Muscle of leg (tissue), 11 donors: ENCODE measurements around the gene RNU5B-1. TPM values are rescaled to one million over a fixed set of nuclear protein-coding genes. Genes with fewer than 3 reads are reported as not detected.

Experiments used
- DNase-seq: peaks from one replicate; pipeline ENCODE4 v3.0.0; 2013
- H3K27ac ChIP-seq: one replicate; pipeline ENCODE4 v1.5.1; 2013; ENCODE audit warnings: mild to moderate bottlenecking, low read length, control low read depth
- H3K27me3 ChIP-seq: one replicate; pipeline ENCODE4 v1.6.1; 2013; ENCODE audit warnings: low read length; ENCODE audit not compliant: control insufficient read depth, insufficient read depth
- H3K36me3 ChIP-seq: one replicate; pipeline ENCODE4 v1.6.1; 2013; ENCODE audit warnings: low read length; ENCODE audit not compliant: control insufficient read depth, insufficient read depth
- H3K4me1 ChIP-seq: one replicate; pipeline ENCODE4 v1.6.1; 2013; ENCODE audit warnings: low read length; ENCODE audit not compliant: control insufficient read depth, insufficient read depth
- H3K4me3 ChIP-seq: one replicate; pipeline ENCODE4 v1.5.1; 2013; ENCODE audit warnings: low read length, control low read depth
- H3K9me3 ChIP-seq: replicated peaks from 2 replicates; pipeline ENCODE4 v1.6.1; 2013; ENCODE audit warnings: low read depth, low read length; ENCODE audit not compliant: control insufficient read depth
- WGBS: methylation state at CpG from one replicate; pipeline ENCODE4 v1.1.5; 2013; ENCODE audit warnings: missing lambda C conversion rate; ENCODE audit not compliant: insufficient coverage; 5-methylcytosine and 5-hydroxymethylcytosine counted together
- polyA plus RNA-seq, 8 donors: library from polyadenylated mRNA; unstranded; fragments of 120-200 nt; gene quantifications; one replicate each; pipeline versions ENCODE4 v1.2.1 to v1.2.3, GENCODE V29; 2013; ENCODE audit warnings: inconsistent platforms in 1 of 8, low replicate concordance in 1 of 8; ENCODE audit not compliant: insufficient read length in 8 of 8, insufficient read depth in 1 of 8
- total RNA-seq: library from RNA; stranded (reverse); fragments of 120-200 nt; gene quantifications from one replicate; pipeline ENCODE4 v1.2.4, GENCODE V29; 2013

Gene RNU5B-1
- total and polyA plus RNA-seq, 9 donors: 283 TPM; not detected in 8

DNA sequence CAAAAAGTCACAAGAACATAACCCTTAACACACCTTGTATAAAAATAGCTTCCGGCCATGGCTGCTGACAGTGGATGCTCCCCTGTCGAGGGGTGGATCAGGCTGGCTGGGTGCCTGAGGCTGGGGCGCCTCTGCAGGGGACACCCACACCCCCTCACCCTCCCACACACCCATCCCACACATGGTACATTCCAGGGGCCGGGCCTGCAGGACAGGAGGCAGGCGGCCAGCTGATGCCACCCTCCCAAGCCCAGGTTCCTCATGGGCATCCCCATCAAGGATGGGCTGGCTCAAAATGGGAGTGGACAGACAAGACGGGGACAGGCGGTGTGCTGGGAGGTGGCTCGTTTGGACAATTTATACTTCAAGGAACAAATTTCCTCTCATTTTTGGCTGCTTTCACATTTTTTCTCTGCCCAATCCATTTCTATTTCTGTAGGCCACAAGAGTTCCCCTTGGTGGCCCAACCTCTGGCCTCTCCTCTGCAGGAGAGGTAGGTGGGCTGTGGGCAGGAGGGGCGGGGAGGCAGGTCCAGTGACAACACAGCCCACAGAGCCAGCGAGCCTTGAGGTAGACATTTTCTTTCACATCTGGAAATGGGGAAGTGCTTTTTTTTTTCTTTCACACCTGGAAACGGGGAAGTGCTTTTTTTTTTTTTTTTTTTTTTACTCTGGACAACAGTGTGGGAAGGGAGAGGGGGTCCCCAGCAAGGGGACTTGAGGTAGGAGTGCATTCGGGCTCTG lies 23.3 kb downstream of the RNU5B-1 start:
- DNase-seq: no peak
- H3K36me3 ChIP-seq: peaks cover 13% of the 10 kb centered on the region
- peaks cover 17% of the 10 kb centered on the region for H3K4me1 ChIP-seq
- H3K27me3 ChIP-seq: no peaks in the 10 kb centered on the region
- WGBS: 69% methylated on average over 3 of the region's 12 CpGs
- no peak overlapping the region for H3K4me3 ChIP-seq
- H3K27ac ChIP-seq: no peak overlapping the region
- no peaks in the 10 kb centered on the region for H3K9me3 ChIP-seq

DNA sequence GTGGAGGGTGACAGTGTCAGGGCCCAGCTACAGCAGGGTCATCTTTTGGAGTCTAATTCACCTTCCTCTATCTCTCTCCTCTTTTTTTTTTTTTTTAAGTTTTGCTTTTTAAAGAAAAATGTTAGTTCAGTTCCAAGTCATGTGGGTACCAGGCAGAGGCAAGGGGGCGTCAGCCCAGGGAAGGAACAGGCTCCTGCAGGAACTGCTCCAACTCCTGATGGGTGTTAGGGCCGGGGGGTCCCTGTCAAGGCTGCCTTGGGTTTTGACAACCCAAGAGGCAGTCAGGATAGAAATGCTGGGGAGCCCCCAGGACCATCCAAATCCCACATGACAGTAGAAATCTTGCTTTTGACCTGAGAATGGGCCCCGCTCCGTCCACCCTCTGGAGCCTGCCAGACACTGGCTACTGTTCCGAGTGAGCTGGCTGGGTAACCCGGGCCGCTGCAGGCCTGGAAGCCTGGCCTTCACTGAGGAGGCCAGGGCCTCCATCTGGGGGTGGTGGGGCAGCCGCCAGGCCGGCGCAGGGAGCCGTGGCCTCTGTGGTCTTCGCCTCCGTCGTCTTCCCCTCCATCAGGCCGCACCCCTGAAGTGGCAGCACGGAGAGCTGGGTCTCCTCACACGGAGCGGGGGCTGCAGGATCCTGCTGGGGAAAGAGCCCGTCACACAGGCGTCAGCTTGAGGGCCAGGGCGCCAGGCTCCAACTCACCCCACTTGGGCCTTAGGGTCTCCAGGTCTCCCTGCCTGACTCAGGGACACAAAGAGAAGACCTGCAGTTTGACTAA lies 24.2 kb downstream of the RNU5B-1 start:
- WGBS: 77% methylated on average over 16 of the region's 21 CpGs
- no peak for DNase-seq

DNA sequence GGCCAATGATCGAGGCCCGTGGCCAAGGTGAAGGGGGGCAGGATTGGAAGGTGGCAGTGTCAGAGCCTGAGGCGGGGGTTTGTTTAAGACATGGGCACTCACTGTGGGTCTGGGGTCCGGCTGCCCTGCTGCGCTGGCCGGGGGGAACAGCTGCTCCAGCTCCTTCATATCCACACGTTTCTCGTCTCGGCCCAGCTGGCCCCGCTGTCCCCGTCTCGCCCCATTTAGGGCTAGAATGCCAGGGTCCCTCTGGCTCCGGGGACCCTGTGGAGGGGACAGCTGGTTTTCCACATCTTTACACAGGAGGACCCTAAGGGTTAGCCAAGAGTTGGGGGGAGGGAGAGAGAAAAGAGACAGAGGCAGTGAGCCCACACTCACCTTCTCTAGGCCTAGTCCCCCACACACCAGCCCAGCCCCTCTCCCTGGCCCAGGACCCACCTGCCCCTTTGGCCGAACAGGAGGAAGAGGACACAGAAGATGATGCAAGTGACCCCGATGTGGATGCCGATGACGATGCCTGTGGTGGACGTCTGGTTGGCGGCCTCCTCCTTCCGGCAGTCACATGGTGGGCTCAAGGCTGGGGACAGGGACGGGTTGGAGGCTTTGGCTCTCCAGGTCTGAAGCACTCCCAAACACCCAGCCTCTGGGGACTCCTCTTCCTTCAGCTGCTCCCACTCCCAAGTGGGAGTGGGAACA lies 25.0 kb downstream of the RNU5B-1 start:
- 93% methylated on average over 13 of the region's 21 CpGs for WGBS
- DNase-seq: no peak
- peaks cover 13% of the 10 kb centered on the region for H3K36me3 ChIP-seq
- H3K27me3 ChIP-seq: no peaks in the 10 kb centered on the region
- H3K4me1 ChIP-seq: peaks cover 12% of the 10 kb centered on the region
- no peak overlapping the region for H3K4me3 ChIP-seq
- no peaks in the 10 kb centered on the region for H3K9me3 ChIP-seq
- H3K27ac ChIP-seq: no peak overlapping the region

More for the DNA sequence above, 24.2 kb downstream of the RNU5B-1 start:
- Histone ChIP-seq H3K27me3 (no peaks in the 10 kb centered on the region), H3K4me1 (peaks cover 12% of the 10 kb centered on the region), H3K36me3 (peaks cover 13% of the 10 kb centered on the region), H3K9me3 (no peaks in the 10 kb centered on the region), H3K4me3 (no peak overlapping the region), H3K27ac (no peak overlapping the region)

DNA sequence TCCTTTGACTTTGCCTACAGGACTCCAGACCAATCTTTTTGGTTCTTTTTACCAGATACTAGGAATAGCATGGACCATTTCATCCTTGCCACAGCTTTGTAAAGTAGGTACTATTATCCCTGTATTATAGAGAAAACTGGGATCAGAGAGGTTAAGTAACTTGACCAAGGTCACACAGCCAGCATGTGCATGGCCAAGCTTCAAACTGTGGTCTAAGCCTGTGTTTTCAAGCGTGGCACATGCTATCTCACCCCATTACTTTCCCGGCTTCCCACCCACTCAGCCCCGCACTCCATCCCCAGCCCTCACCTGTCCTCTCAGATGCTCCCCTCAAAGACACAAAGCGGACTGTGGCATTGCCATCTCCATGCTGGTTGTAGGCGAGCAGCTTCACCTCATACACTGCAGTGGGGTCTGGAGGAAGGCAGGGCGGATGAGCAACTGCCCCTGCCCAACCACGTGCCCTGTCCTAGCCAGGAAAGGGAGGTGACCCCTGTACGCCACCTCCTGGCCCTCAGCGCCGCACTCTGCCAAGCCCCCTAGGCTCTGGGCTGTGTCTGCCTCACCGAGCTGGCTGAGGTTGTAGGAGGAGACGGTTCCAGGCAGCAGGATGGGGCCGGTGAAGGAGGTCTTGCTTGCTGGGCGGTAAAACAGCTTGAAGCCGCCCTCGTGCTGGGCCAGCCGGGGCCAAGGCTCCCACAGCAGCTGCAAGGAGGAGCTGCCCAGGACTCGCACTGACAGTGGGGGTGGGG lies 25.7 kb downstream of the RNU5B-1 start:
- DNase-seq: no peak
- WGBS: 78% methylated on average over 17 of the region's 18 CpGs
- H3K27ac ChIP-seq: no peak overlapping the region
- H3K9me3 ChIP-seq: no peaks in the 10 kb centered on the region
- H3K4me3 ChIP-seq: no peak overlapping the region
- H3K27me3 ChIP-seq: no peaks in the 10 kb centered on the region
- H3K36me3 ChIP-seq: peaks cover 13% of the 10 kb centered on the region
- peaks cover 12% of the 10 kb centered on the region for H3K4me1 ChIP-seq

DNA sequence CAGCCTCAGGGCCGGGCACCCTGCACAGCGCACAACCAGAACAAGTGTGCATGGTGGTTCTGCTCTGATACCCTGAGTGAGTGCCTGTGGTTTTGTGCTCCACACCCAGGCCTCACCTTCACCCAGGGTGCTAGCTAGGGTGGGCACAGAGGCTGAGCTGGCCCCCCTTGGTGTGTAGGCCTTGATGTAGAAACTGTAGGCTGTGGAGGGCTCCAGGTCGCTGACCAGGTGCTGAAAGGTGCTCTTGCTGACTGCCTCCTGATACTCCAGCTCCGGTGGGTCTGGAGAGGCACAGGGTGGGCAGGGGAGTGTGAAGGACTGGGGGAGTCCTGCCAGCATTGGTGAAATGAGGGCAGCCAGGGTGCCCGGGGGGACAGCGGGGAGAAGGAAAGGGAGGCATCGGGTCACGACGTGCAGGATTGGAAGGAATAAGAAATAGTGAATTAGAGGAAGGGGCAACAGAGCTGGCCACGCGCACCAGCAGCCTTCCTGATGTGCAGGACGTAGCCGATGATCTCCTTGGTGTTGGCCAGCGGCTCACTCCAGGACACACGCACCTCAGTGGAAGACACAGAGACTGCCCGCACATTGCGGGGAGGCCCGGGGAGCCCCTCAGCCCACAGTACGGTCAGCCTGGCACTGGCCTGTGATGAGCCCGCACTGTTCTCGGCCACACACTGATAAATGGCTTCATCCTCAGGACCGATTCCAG lies 26.6 kb downstream of the RNU5B-1 start:
- H3K9me3 ChIP-seq: no peaks in the 10 kb centered on the region
- peaks cover 13% of the 10 kb centered on the region for H3K36me3 ChIP-seq
- no peak overlapping the region for H3K4me3 ChIP-seq
- 90% methylated on average over 20 of the region's 22 CpGs for WGBS
- H3K27ac ChIP-seq: no peak overlapping the region
- no peaks in the 10 kb centered on the region for H3K27me3 ChIP-seq
- DNase-seq: no peak
- peaks cover 8% of the 10 kb centered on the region for H3K4me1 ChIP-seq

DNA sequence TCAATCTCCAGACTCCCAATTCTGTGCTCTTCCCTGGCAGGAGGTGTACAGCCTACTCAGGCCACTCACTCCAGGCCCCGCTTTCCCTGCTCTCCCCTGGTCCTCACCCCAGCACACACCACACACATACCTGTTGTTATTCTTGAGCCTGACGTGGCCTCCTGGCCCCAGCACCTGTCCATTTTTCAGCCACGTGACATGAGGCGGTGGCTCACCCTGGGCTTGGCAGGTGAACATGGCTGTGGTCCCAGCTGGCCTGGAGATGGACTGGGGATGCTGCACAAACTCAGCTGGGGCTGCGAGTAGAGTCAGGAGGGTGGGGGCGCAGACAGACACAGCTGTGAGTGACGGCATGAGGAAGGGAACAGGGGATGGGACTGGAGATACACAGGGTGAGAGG lies 27.3 kb downstream of the RNU5B-1 start:
- no peak overlapping the region for H3K27ac ChIP-seq
- 62% methylated on average over 6 of the region's 7 CpGs for WGBS

DNA sequence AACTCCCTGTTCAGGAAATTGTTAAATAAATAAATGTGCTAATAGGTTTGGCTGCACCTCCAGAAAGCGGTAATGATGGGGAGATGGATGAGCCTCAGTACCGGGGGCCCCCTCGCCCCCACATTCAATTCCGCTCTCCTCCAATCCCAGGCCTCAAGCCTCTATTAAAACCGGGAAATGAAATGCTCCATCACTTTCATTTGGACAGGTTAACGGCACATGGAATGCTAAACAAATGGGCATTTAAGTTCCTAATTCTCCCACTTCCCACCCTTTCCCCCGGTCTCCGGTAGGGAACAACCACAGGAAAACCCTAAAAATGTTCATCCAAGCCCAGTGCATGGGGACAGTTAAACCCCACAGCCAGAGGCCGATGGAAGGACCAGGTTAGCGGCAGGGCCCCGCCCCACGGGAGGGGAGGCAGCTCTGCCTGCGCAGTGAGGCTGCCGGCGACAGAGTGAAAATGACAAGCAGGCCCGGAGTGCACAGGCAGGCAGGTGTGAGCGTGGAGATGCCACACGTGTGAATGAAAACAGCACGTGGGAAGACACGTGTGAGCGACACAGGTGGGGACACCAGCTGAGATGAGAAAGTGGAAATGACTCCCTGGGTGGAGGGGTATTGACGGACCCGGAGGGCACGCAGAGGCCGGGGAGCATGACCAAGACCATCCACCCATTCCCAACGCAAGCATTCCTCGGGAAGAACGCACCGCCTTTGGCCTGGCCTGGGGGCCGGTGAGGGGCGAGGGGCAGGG lies 28.1 kb downstream of the RNU5B-1 start:
- no peak overlapping the region for H3K27ac ChIP-seq
- peaks cover 7% of the 10 kb centered on the region for H3K4me1 ChIP-seq
- H3K36me3 ChIP-seq: peaks cover 13% of the 10 kb centered on the region
- WGBS: 62% methylated on average over 19 of the region's 31 CpGs
- no peaks in the 10 kb centered on the region for H3K27me3 ChIP-seq
- no peaks in the 10 kb centered on the region for H3K9me3 ChIP-seq
- H3K4me3 ChIP-seq: no peak overlapping the region
- no peak for DNase-seq

More for the DNA sequence above, 27.3 kb downstream of the RNU5B-1 start:
- Histone ChIP-seq H3K27me3 (no peaks in the 10 kb centered on the region), H3K4me3 (no peak overlapping the region), H3K4me1 (peaks cover 4% of the 10 kb centered on the region), H3K9me3 (no peaks in the 10 kb centered on the region), H3K36me3 (peaks cover 13% of the 10 kb centered on the region)
- DNase-seq: no peak

DNA sequence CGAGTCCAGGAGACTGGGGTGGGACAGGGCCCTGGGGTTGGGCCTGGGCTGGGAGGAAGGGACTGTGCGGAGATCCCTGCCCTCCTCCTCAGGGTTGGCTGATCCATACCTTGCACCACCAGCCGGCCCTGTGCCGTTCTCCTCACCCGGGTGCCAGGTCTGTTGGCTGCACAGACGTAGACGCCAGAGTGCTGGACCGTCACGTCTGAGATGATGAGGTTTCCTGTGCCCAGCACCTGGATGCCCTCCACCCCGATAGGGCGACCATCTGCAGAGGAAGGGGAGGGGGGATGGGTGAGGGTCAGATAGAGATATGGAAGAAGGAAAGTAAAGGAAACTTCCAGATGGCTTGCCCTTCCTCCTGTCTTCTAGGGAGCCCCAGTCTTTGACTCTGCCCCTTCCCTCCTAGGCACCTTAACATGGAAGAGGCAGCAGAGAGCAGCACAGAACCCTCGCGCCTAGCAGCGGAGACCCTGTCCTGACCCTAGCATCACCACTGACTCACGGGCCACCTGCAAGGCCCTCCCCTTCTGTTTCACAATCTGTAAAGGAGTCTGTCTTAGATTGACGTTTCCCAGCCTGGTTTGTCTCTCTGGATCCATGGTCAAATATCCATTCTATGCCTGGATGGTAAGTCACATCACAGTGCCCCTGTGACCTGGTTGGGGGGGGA lies 28.8 kb downstream of the RNU5B-1 start:
- DNase-seq: no peak
- WGBS: 82% methylated on average over 3 of the region's 16 CpGs
- no peak overlapping the region for H3K27ac ChIP-seq
- peaks cover 13% of the 10 kb centered on the region for H3K36me3 ChIP-seq
- peaks cover 12% of the 10 kb centered on the region for H3K4me1 ChIP-seq
- no peaks in the 10 kb centered on the region for H3K27me3 ChIP-seq
- H3K4me3 ChIP-seq: no peak overlapping the region
- no peaks in the 10 kb centered on the region for H3K9me3 ChIP-seq
